OCI-LY3 (cell line): ENCODE data around the gene EHMT1.
A peak's percentile ranks its signal among the peaks of the same experiment; 100 is the strongest.
"Not testable (repeated sequence)": the region's sequence is repeated elsewhere in the genome, so short reads cannot be mapped to it uniquely, and the experiment has no call there.

Experiments
- H2AFZ ChIP-seq: fragments of 200-600, 300-600 bp; shearing (Covaris generic); 2 replicates; pipeline ENCODE4 v1.6.0; 2014; ENCODE audit warnings: antibody characterized with exemption, low read depth, low read length
- H3K27ac ChIP-seq: fragments of 200-600, 300-600 bp; sonication (generic); 2 replicates; pipeline ENCODE4 v1.5.1; 2014; ENCODE audit warnings: mild to moderate bottlenecking, low read length, moderate library complexity, mixed read lengths
- H3K27me3 ChIP-seq: fragments of 200-600, 300-600 bp; sonication (generic); 2 replicates; pipeline ENCODE4 v1.6.1; 2014; ENCODE audit warnings: low read depth, low read length, mixed read lengths
- H3K36me3 ChIP-seq: fragments of 200-600, 300-600 bp; sonication (generic); replicated peaks from 2 replicates; pipeline ENCODE3; 2014; ENCODE audit warnings: low read depth, low read length, mixed read lengths
- H3K4me1 ChIP-seq: fragments of 300-600, 200-600 bp; sonication (generic); 2 replicates; pipeline ENCODE4 v1.6.1; 2014; ENCODE audit warnings: low read length, mixed read lengths
- H3K4me2 ChIP-seq: fragments of 200-600, 300-600 bp; sonication (generic); 2 replicates; pipeline ENCODE4 v1.6.1; 2014; ENCODE audit warnings: low read length, mixed read lengths
- H3K4me3 ChIP-seq: fragments of 300-600, 200-600 bp; sonication (generic); 2 replicates; pipeline ENCODE4 v1.5.1; 2014; ENCODE audit warnings: antibody characterized with exemption, mild to moderate bottlenecking, low read length, moderate library complexity
- H3K79me2 ChIP-seq: fragments of 300-600, 200-600 bp; shearing (Covaris generic); 2 replicates; pipeline ENCODE4 v1.6.1; 2014; ENCODE audit warnings: mild to moderate bottlenecking, low read length, mixed read lengths
- H3K9ac ChIP-seq: fragments of 300-600, 200-600 bp; shearing (Covaris generic); 2 replicates; pipeline ENCODE4 v1.6.0; 2014; ENCODE audit warnings: mild to moderate bottlenecking, low read length, moderate library complexity
- H3K9me3 ChIP-seq: fragments of 200-600, 300-600 bp; shearing (Covaris generic); 2 replicates; pipeline ENCODE4 v1.6.1; 2014; ENCODE audit warnings: low read length, mixed read lengths; ENCODE audit not compliant: insufficient read depth
- H4K20me1 ChIP-seq: fragments of 200-600, 300-600 bp; sonication (generic); 2 replicates; pipeline ENCODE4 v1.6.1; 2016; ENCODE audit warnings: low read length, mixed read lengths; ENCODE audit not compliant: insufficient read depth
- CTCF ChIP-seq: fragments of 200-600, 300-600 bp; sonication (generic); IDR thresholded peaks from 2 replicates; pipeline ENCODE4 v1.5.1; 2014; ENCODE audit warnings: antibody characterized with exemption, low read length, low read depth
- EZH2phosphoT487 ChIP-seq: fragments of 200-600 bp; shearing (Covaris generic); IDR thresholded peaks from 2 replicates; pipeline ENCODE4 v1.6.1; 2018; ENCODE audit warnings: antibody characterized with exemption, mixed run types, low read depth

Gene EHMT1

GRCh38 chr9:137875846-137876245 lies 257.0 kb downstream of the EHMT1 start:
- H3K27ac ChIP-seq = no peak overlapping the region
- peaks cover 27% of the 10 kb centered on the region for H4K20me1 ChIP-seq
- no peak overlapping the region for H3K9ac ChIP-seq
- no peak overlapping the region for H3K4me2 ChIP-seq
- H3K36me3 ChIP-seq = peaks cover 30% of the 10 kb centered on the region
- no peak overlapping the region for H2AFZ ChIP-seq
- TF ChIP-seq CTCF (no peak), EZH2phosphoT487 (no peak)
- no peaks in the 10 kb centered on the region for H3K27me3 ChIP-seq
- peaks cover 15% of the 10 kb centered on the region for H3K4me1 ChIP-seq
- H3K4me3 ChIP-seq = no peak overlapping the region
- peaks cover 38% of the 10 kb centered on the region for H3K79me2 ChIP-seq
- no peaks in the 10 kb centered on the region for H3K9me3 ChIP-seq

GRCh38 chr9:137876269-137876668 lies 257.5 kb downstream of the EHMT1 start:
- H3K9ac ChIP-seq = no peak overlapping the region
- no peak for TF ChIP-seq EZH2phosphoT487
- no peak for TF ChIP-seq CTCF

GRCh38 chr9:137876781-137877386 lies 258.1 kb downstream of the EHMT1 start:
- H3K9me3 ChIP-seq = no peaks in the 10 kb centered on the region
- H3K4me2 ChIP-seq = peak overlapping the region; percentile 47
- peaks cover 25% of the 10 kb centered on the region for H3K4me1 ChIP-seq
- peak overlapping the region; percentile 56 for H3K4me3 ChIP-seq
- no peak overlapping the region for H3K27ac ChIP-seq
- H3K79me2 ChIP-seq = peaks cover 48% of the 10 kb centered on the region
- H3K36me3 ChIP-seq = peaks cover 40% of the 10 kb centered on the region
- no peaks in the 10 kb centered on the region for H3K27me3 ChIP-seq
- H3K9ac ChIP-seq = no peak overlapping the region
- H4K20me1 ChIP-seq = peaks cover 37% of the 10 kb centered on the region
- no peak overlapping the region for H2AFZ ChIP-seq
- TF ChIP-seq CTCF (no peak), EZH2phosphoT487 (no peak)

More at GRCh38 chr9:137876269-137876668, 257.5 kb downstream of the EHMT1 start:
- peaks cover 31% of the 10 kb centered on the region for H4K20me1 ChIP-seq
- H2AFZ ChIP-seq = no peak overlapping the region
- no peaks in the 10 kb centered on the region for H3K27me3 ChIP-seq
- H3K4me3 ChIP-seq = no peak overlapping the region
- H3K4me2 ChIP-seq = no peak overlapping the region
- peaks cover 42% of the 10 kb centered on the region for H3K79me2 ChIP-seq
- H3K27ac ChIP-seq = no peak overlapping the region
- H3K36me3 ChIP-seq = peaks cover 34% of the 10 kb centered on the region
- H3K9me3 ChIP-seq = no peaks in the 10 kb centered on the region
- peaks cover 19% of the 10 kb centered on the region for H3K4me1 ChIP-seq

GRCh38 chr9:137877506-137878122 lies 258.8 kb downstream of the EHMT1 start, which contains the start of gene CACNA1B:
Gene CACNA1B, plus strand, starts transcription at chr9:137877782. Its CDS starts 152 bp downstream, at chr9:137877934.
- H4K20me1 ChIP-seq = peaks cover 44% of the 10 kb centered on the region
- H3K4me2 ChIP-seq = peak within 1 kb of the TSS; percentile 87
- peak within 1 kb of the TSS; percentile 97 for H3K4me3 ChIP-seq
- H3K79me2 ChIP-seq = peaks cover 56% of the 10 kb centered on the region
- peak within 1 kb of the TSS; percentile 66 for H3K9ac ChIP-seq
- H3K4me1 ChIP-seq = peaks cover 32% of the 10 kb centered on the region
- H3K27ac ChIP-seq = peak within 1 kb of the TSS; percentile 62
- peaks cover 47% of the 10 kb centered on the region for H3K36me3 ChIP-seq
- H3K27me3 ChIP-seq, H2AFZ ChIP-seq, H3K9me3 ChIP-seq: not testable (repeated sequence)
